Measurements from ENCODE around the gene ADGRA1. TPM values are rescaled to one million over a fixed set of nuclear protein-coding genes. Genes with fewer than 3 reads are reported as not detected.

The ADGRA1 gene
- total and polyA plus RNA-seq, 2 of the 13 experiments (the other 11 are each of a cell fraction or from before 2014, with no cell fraction given) = not detected

GRCh38 chr10:133110133-133110532, 22.4 kb downstream of the ADGRA1 start:
- POLR2A ChIA-PET = no interaction called here
- no TSS peak for BruUV-seq (replicated peaks)
- in situ Hi-C loops (cut with HindIII; ENCODE audit: extremely low pct_ligation_motif_present, low pct_unique_long_range_greater_than_20kb) (no loop called here), intact Hi-C loops (cut with micrococcal nuclease; ENCODE audit: unreplicated experiment) (no loop called here)
- ATAC-seq (peak; percentile 48), DNase-seq (ENCODE audit: low spot score) (no peak), FAIRE-seq (no peak)
- Histone ChIP-seq H3K36me3 (replicated peaks in 1 of 2; ENCODE audit: control insufficient read depth in 1 of 2, insufficient read depth in 2 of 2, low read length in 2 of 2) (no peaks in the 10 kb centered on the region), H2AFZ (ENCODE audit: low read length) (no peak overlapping the region), H4K20me1 (ENCODE audit: insufficient read depth, low read length) (no peaks in the 10 kb centered on the region), H3K9ac (ENCODE audit: insufficient read depth, low read depth, low read length) (no peak overlapping the region), H3K4me3 (replicated peaks in 1 of 3; ENCODE audit: insufficient read depth in 1 of 3, low read depth in 2 of 3, low read length in 3 of 3) (no peak overlapping the region), H3K9me3 (ENCODE audit: low read length) (peaks cover 12% of the 10 kb centered on the region), H3K27ac (ENCODE audit: extremely low read length, insufficient read depth, low read length) (no peak overlapping the region), H3K79me2 (ENCODE audit: insufficient read depth, low read length) (no peaks in the 10 kb centered on the region), H3K4me2 (ENCODE audit: low read depth, low read length) (no peak overlapping the region), H3K4me1 (ENCODE audit: insufficient read depth, low read length) (no peaks in the 10 kb centered on the region), H3K27me3 (ENCODE audit: control insufficient read depth in 1 of 2, insufficient read depth in 2 of 2, low read length in 2 of 2) (peaks cover 8 to 35% of the 10 kb centered on the region in 2 experiments; a peak in 4 of 5 replicates)
- TF ChIP-seq HES4 (CRISPR knock-in tag; IDR thresholded peaks at IDR 0.05; ENCODE audit: borderline replicate concordance) = no peak
- TF ChIP-seq JUNB (CRISPR knock-in tag; IDR thresholded peaks at IDR 0.05; ENCODE audit: borderline replicate concordance) = no peak
- TF ChIP-seq ZBTB7A (CRISPR knock-in tag; IDR thresholded peaks at IDR 0.05) = no peak
- TF ChIP-seq DDIT3 (CRISPR knock-in tag; IDR thresholded peaks at IDR 0.05) = no peak
- CTCF ChIA-PET (ENCODE audit: low intra/inter-chr PET ratio, low total read pairs) = no interaction called here
- 10% methylated on average over 6 of the region's 13 CpGs for WGBS (ENCODE audit: low lambda C conversion rate)

- Histone ChIP-seq H3K4me1 (ENCODE audit: insufficient read depth, low read length) (no peaks in the 10 kb centered on the region), H3K27me3 (ENCODE audit: control insufficient read depth in 1 of 2, insufficient read depth in 2 of 2, low read length in 2 of 2) (peaks cover 6 to 37% of the 10 kb centered on the region in 2 experiments; a peak in 4 of 5 replicates), H3K27ac (ENCODE audit: extremely low read length, insufficient read depth, low read length) (no peak overlapping the region), H3K4me3 (replicated peaks in 1 of 3; ENCODE audit: insufficient read depth in 1 of 3, low read depth in 2 of 3, low read length in 3 of 3) (no peak overlapping the region), H2AFZ (ENCODE audit: low read length) (no peak overlapping the region), H3K9ac (ENCODE audit: insufficient read depth, low read depth, low read length) (no peak overlapping the region), H3K4me2 (ENCODE audit: low read depth, low read length) (no peak overlapping the region), H3K79me2 (ENCODE audit: insufficient read depth, low read length) (no peaks in the 10 kb centered on the region), H3K9me3 (ENCODE audit: low read length) (peaks cover 12% of the 10 kb centered on the region), H3K36me3 (replicated peaks in 1 of 2; ENCODE audit: control insufficient read depth in 1 of 2, insufficient read depth in 2 of 2, low read length in 2 of 2) (no peaks in the 10 kb centered on the region), H4K20me1 (ENCODE audit: insufficient read depth, low read length) (no peaks in the 10 kb centered on the region)
- POLR2A ChIA-PET = no interaction called here
- intact Hi-C loops (cut with micrococcal nuclease; ENCODE audit: unreplicated experiment) = no loop called here
- DNase-seq (ENCODE audit: low spot score) (no peak), ATAC-seq (no peak), FAIRE-seq (no peak)
- TF ChIP-seq TIGD3 (CRISPR knock-in tag; IDR thresholded peaks at IDR 0.05; ENCODE audit: borderline replicate concordance) = no peak
- TF ChIP-seq FOXM1 (CRISPR knock-in tag; IDR thresholded peaks at IDR 0.05) = no peak
- TF ChIP-seq ZNF12 (CRISPR knock-in tag; IDR thresholded peaks at IDR 0.05) = no peak
- no peak for TF ChIP-seq NFYC (CRISPR knock-in tag; IDR thresholded peaks at IDR 0.05)
- TF ChIP-seq ZNF557 (CRISPR knock-in tag; IDR thresholded peaks at IDR 0.05) = no peak
- TF ChIP-seq CC2D1A (CRISPR knock-in tag; IDR thresholded peaks at IDR 0.05) = no peak
- no peak for TF ChIP-seq ZNF354B (CRISPR knock-in tag; IDR thresholded peaks at IDR 0.05)
- no peak for TF ChIP-seq ZNF225 (CRISPR knock-in tag; IDR thresholded peaks at IDR 0.05)
- no peak for TF ChIP-seq RBM22 (optimal IDR thresholded peaks at IDR 0.05; ENCODE audit: low read length)
- in situ Hi-C loops (cut with HindIII; ENCODE audit: extremely low pct_ligation_motif_present, low pct_unique_long_range_greater_than_20kb) = no loop called here
- no TSS peak for BruUV-seq (replicated peaks)
- WGBS (ENCODE audit: low lambda C conversion rate) = 27% methylated on average over 3 of the region's 6 CpGs
- CTCF ChIA-PET (ENCODE audit: low intra/inter-chr PET ratio, low total read pairs) = no interaction called here
Observed at GRCh38 chr10:133110609-133111275, 23.0 kb downstream of the ADGRA1 start.

Measured in HepG2 (cell line).